ENCODE data around the gene ADGRA1.

- TF ChIP-seq EZH2 (IDR thresholded peaks at IDR 0.05; ENCODE audit: borderline replicate concordance, low read length): no peak
- no peak for TF ChIP-seq CTCF (IDR thresholded peaks at IDR 0.05; ENCODE audit: low read length)
These were observed 73.2 kb downstream of the ADGRA1 start for GRCh38 chr10:133160826-133161471.

All from OCI-LY1 (cell line).